CD4-positive, alpha-beta memory T cell (primary cell): ENCODE measurements around the gene RAB35. TPM values are rescaled to one million over a fixed set of nuclear protein-coding genes. Genes with fewer than 3 reads are reported as not detected.
A peak's percentile ranks its signal among the peaks of the same experiment; 100 is the strongest.

ENCODE experiments used
- CTCF ChIA-PET: fragments of 350-600 bp; sonication (Branson Sonifier 250); formaldehyde crosslinking; loops from one replicate; lab custom pipeline; 2021; ENCODE audit warnings: inconsistent platforms; ENCODE audit not compliant: partially characterized antibody; lab: Charles Lee
- POLR2A ChIA-PET: fragments of 350-600 bp; sonication (Branson Sonifier 250); formaldehyde crosslinking; loops from one replicate; lab custom pipeline; 2021; ENCODE audit not compliant: partially characterized antibody; lab: Charles Lee
- DNase-seq, 5 donors: peaks; one replicate each; pipeline versions ENCODE4 v3.0.0 to v3.0.0-alpha.2; 2020 to 2022; ENCODE audit warnings: mixed read lengths in 1 of 5
- H3K27ac ChIP-seq: one replicate; pipeline ENCODE4 v1.7.0; 2013; ENCODE audit warnings: low read depth, low read length
- H3K27me3 ChIP-seq: 2 replicates; pipeline ENCODE4 v1.7.0; 2013; ENCODE audit warnings: mild to moderate bottlenecking, low read length, moderate library complexity; ENCODE audit not compliant: insufficient read depth
- H3K36me3 ChIP-seq: 2 replicates; pipeline ENCODE4 v1.7.0; 2013; ENCODE audit warnings: mild to moderate bottlenecking, low read length, moderate library complexity; ENCODE audit not compliant: insufficient read depth
- H3K4me1 ChIP-seq: 2 replicates; pipeline ENCODE4 v1.7.0; 2013; ENCODE audit warnings: mild to moderate bottlenecking, low read length, moderate library complexity; ENCODE audit not compliant: insufficient read depth
- H3K4me3 ChIP-seq, 2 donors: one replicate each; pipeline ENCODE4 v1.7.0; 2013; ENCODE audit warnings: low read length in 2 of 2, mild to moderate bottlenecking in 1 of 2
- H3K9me3 ChIP-seq, 2 donors: one replicate each; pipeline ENCODE4 v1.7.0; 2013; ENCODE audit warnings: low read length in 2 of 2, control low read depth in 1 of 2; ENCODE audit not compliant: control insufficient read depth in 1 of 2
- H3K27ac Mint-ChIP-seq, 7 donors: one replicate each; pipeline ENCODE4 v1.8.0; 2020 to 2021; ENCODE audit warnings: mixed read lengths in 7 of 7, mild to moderate bottlenecking in 6 of 7, inconsistent platforms in 3 of 7, moderate library complexity in 3 of 7
- H3K27me3 Mint-ChIP-seq, 2 donors: one replicate each; pipeline ENCODE4 v1.8.0; 2020 to 2021; ENCODE audit warnings: mixed read lengths in 2 of 2
- H3K36me3 Mint-ChIP-seq, 2 donors: one replicate each; pipeline ENCODE4 v1.8.0; 2020 to 2021; ENCODE audit warnings: mixed read lengths in 2 of 2, inconsistent platforms in 1 of 2, mild to moderate bottlenecking in 1 of 2
- H3K4me1 Mint-ChIP-seq, 4 donors: one replicate each; pipeline ENCODE4 v1.8.0; 2020 to 2021; ENCODE audit warnings: mixed read lengths in 4 of 4, mild to moderate bottlenecking in 1 of 4
- H3K4me3 Mint-ChIP-seq, 8 donors: one replicate each; pipeline ENCODE4 v1.8.0; 2020 to 2021; ENCODE audit warnings: mixed read lengths in 8 of 8, mild to moderate bottlenecking in 7 of 8, moderate library complexity in 6 of 8, inconsistent platforms in 3 of 8
- H3K9me3 Mint-ChIP-seq, 8 donors: one replicate each; pipeline ENCODE4 v1.8.0; 2020 to 2021; ENCODE audit warnings: mixed read lengths in 8 of 8, mild to moderate bottlenecking in 5 of 8, inconsistent platforms in 3 of 8, moderate library complexity in 1 of 8
- intact Hi-C: fragments of 100-400 bp; cut with micrococcal nuclease; formaldehyde crosslinking; loops from one replicate; pipeline ENCODE4 v1.15.1; 2023
- polyA plus RNA-seq, 2 donors: library from polyadenylated mRNA; unstranded; fragments of 300-500 nt; fragmentation: Illumina TruSeq; gene quantifications; one replicate each; pipeline ENCODE4 v1.2.3, GENCODE V29; 2021
- total RNA-seq, 2 experiments: library from RNA; stranded (reverse); gene quantifications; one replicate each; pipeline ENCODE4 v1.2.3, GENCODE V29; 2021

Gene RAB35
- total RNA-seq = 10 to 100 TPM; 66.2 to 71.3 TPM
- 10 to 100 TPM; 12.4 to 24.7 TPM for polyA plus RNA-seq

DNA sequence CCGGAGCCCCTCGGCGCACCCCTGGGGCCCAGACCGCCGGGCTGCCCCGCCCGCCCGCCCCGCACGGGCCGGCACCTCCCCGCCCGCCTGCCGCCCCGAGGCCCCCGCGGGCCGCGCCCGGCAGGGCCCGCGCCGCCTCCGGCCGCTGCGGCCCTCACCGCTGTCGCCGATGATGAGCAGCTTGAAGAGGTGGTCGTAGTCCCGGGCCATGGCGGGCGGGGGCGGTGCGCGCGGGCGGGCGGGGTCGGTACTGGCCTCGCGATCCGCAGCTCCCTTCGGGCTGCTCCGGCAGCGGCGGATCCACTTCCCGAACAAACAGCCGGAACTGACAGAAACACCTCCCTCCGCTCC lies at the start of gene RAB35:
RAB35 (minus strand) TSS at position 313 of the 351 bp plus-strand sequence; CDS start at position 210, 103 bp downstream.
- POLR2A ChIA-PET = interaction anchor here (0.7 to 5.1 kb wide), 22 partner anchors 8 to 175 kb away, joined by 3 to 52 read pairs (median 6); partner anchors contain the start of genes BICDL1, GCN1, PXN and RNU4-1
- H3K27ac ChIP-seq = peak within 1 kb of the TSS; percentile 83
- peaks cover 5% of the 10 kb centered on the region for H3K36me3 ChIP-seq
- H3K4me1 ChIP-seq = peaks cover 84% of the 10 kb centered on the region
- H3K27ac Mint-ChIP-seq = peak within 1 kb of the TSS; percentile 85 to 99 (median 95)
- peaks cover 16 to 32% of the 10 kb centered on the region in 2 donors for H3K36me3 Mint-ChIP-seq
- CTCF ChIA-PET = interaction anchor here (0.9 to 2.5 kb wide), 4 partner anchors 10 to 149 kb away, joined by 3 to 11 read pairs (median 4); partner anchors contain the start of gene PXN
- no peaks in the 10 kb centered on the region for H3K27me3 Mint-ChIP-seq
- no peaks in the 10 kb centered on the region for H3K27me3 ChIP-seq
- DNase-seq = no peak
- H3K9me3 Mint-ChIP-seq = peaks cover 0 to 3% (median 0%) of the 10 kb centered on the region in 8 donors
- H3K4me1 Mint-ChIP-seq = peaks cover 56 to 88% (median 74%) of the 10 kb centered on the region in 4 donors
- no peaks in the 10 kb centered on the region for H3K9me3 ChIP-seq
- intact Hi-C loops = loop anchor here (1.0 to 5.0 kb wide), 3 partner anchors 29 to 1739 kb away; partner anchors contain the start of genes RPLP0 and SUDS3
- H3K4me3 Mint-ChIP-seq = peak within 1 kb of the TSS; percentile 93 to 98 (median 97)
- H3K4me3 ChIP-seq = peak within 1 kb of the TSS; percentile 75 to 89

- Histone ChIP-seq H3K27me3 (no peaks in the 10 kb centered on the region), H3K9me3 (no peaks in the 10 kb centered on the region), H3K4me1 (no peaks in the 10 kb centered on the region), H3K36me3 (peaks cover 65% of the 10 kb centered on the region), H3K4me3 (no peak overlapping the region), H3K27ac (no peak overlapping the region)
- H3K9me3 Mint-ChIP-seq = no peaks in the 10 kb centered on the region
- no peak overlapping the region for H3K4me3 Mint-ChIP-seq
- POLR2A ChIA-PET = no interaction called here
- H3K27me3 Mint-ChIP-seq = no peaks in the 10 kb centered on the region
- intact Hi-C loops = no loop called here
- peaks cover 44 to 64% of the 10 kb centered on the region in 2 donors for H3K36me3 Mint-ChIP-seq
- no peak for DNase-seq
- H3K27ac Mint-ChIP-seq = no peak overlapping the region
- CTCF ChIA-PET = no interaction called here
- no peaks in the 10 kb centered on the region for H3K4me1 Mint-ChIP-seq
These were observed 47.7 kb upstream of the RAB35 start for GRCh38 chr12:120164293-120164692.

DNA sequence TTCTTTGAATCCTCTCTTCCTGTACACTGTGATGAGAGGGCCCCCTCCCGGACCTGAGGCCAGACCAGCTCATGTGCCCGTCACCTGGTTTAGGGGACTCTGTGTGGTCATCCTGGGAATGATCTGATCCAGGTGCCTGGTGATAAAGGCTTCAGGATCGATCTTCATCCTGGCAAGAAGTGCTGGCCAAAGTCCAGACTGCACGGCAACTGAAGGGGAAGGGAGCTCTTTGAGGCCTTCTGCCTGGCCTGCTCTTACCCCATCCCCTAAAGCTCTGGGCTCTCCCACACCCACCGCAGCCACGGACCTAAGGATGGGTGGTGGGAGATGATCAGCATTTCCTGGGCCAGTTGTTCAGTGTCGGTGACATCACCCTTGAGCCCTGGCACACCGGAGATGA lies 46.2 kb upstream of the RAB35 start:
- Mint-ChIP-seq H3K27me3 (no peaks in the 10 kb centered on the region), H3K4me1 (no peaks in the 10 kb centered on the region), H3K4me3 (no peak overlapping the region), H3K9me3 (no peaks in the 10 kb centered on the region), H3K36me3 (peaks cover 42 to 62% of the 10 kb centered on the region in 2 donors), H3K27ac (no peak overlapping the region)
- H3K4me1 ChIP-seq = no peaks in the 10 kb centered on the region
- DNase-seq = no peak
- H3K27ac ChIP-seq = no peak overlapping the region
- peaks cover 66% of the 10 kb centered on the region for H3K36me3 ChIP-seq
- H3K9me3 ChIP-seq = no peaks in the 10 kb centered on the region
- CTCF ChIA-PET = no interaction called here
- intact Hi-C loops = no loop called here
- POLR2A ChIA-PET = no interaction called here
- no peaks in the 10 kb centered on the region for H3K27me3 ChIP-seq
- no peak overlapping the region for H3K4me3 ChIP-seq

- Histone ChIP-seq H3K9me3 (no peaks in the 10 kb centered on the region), H3K27ac (no peak overlapping the region), H3K36me3 (peaks cover 73% of the 10 kb centered on the region), H3K27me3 (no peaks in the 10 kb centered on the region), H3K4me1 (no peaks in the 10 kb centered on the region), H3K4me3 (no peak overlapping the region)
- no peaks in the 10 kb centered on the region for H3K27me3 Mint-ChIP-seq
- H3K36me3 Mint-ChIP-seq = peaks cover 49 to 69% of the 10 kb centered on the region in 2 donors
- no peaks in the 10 kb centered on the region for H3K4me1 Mint-ChIP-seq
- no peak for DNase-seq
- ChIA-PET POLR2A (no interaction called here), CTCF (no interaction called here)
- H3K27ac Mint-ChIP-seq = no peak overlapping the region
- H3K4me3 Mint-ChIP-seq = no peak overlapping the region
- H3K9me3 Mint-ChIP-seq = no peaks in the 10 kb centered on the region
- intact Hi-C loops = no loop called here
These were observed 45.3 kb upstream of the RAB35 start for GRCh38 chr12:120161852-120162251.

- Histone ChIP-seq H3K4me3 (no peak overlapping the region), H3K27ac (no peak overlapping the region), H3K36me3 (peaks cover 94% of the 10 kb centered on the region), H3K27me3 (no peaks in the 10 kb centered on the region), H3K9me3 (no peaks in the 10 kb centered on the region), H3K4me1 (no peaks in the 10 kb centered on the region)
- DNase-seq = no peak
- Mint-ChIP-seq H3K27me3 (no peaks in the 10 kb centered on the region), H3K27ac (peak overlapping the region in 2 of 7 donors; percentile 25 to 39), H3K4me1 (no peaks in the 10 kb centered on the region), H3K9me3 (no peaks in the 10 kb centered on the region), H3K36me3 (peaks cover 64 to 84% of the 10 kb centered on the region in 2 donors), H3K4me3 (no peak overlapping the region)
- intact Hi-C loops = no loop called here
- ChIA-PET POLR2A (no interaction called here), CTCF (interaction anchor here (1.0 kb wide), 1 partner anchor 187 kb away, joined by 3 read pairs; no protein-coding TSS in a partner anchor)
These were observed 43.1 kb upstream of the RAB35 start for GRCh38 chr12:120159509-120160237.

DNA sequence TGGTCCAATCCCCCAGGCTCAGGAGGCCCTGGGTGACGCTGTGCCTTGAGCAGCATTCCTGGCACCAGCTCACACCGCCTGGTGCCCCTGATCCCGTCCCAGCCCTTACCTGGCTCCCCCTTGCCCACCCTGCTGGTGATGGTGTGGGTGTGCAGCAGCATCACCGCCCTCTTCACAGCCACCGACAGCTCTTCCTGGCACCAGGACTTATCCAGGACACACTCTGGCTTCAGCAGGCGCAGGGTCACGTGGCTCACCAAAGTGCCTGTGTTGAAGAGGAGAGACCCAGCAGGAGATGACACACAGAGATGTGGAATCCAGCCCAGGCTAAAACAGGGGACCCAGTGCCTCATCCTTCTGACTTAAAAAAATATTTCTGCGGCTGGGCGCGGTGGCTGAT lies 41.8 kb upstream of the RAB35 start:
- CTCF ChIA-PET = no interaction called here
- POLR2A ChIA-PET = no interaction called here
- Histone ChIP-seq H3K27me3 (no peaks in the 10 kb centered on the region), H3K4me1 (no peaks in the 10 kb centered on the region), H3K9me3 (no peaks in the 10 kb centered on the region), H3K27ac (no peak overlapping the region), H3K36me3 (peaks cover 95% of the 10 kb centered on the region), H3K4me3 (no peak overlapping the region)
- Mint-ChIP-seq H3K4me3 (no peak overlapping the region), H3K27ac (no peak overlapping the region), H3K9me3 (no peaks in the 10 kb centered on the region), H3K27me3 (no peaks in the 10 kb centered on the region), H3K4me1 (no peaks in the 10 kb centered on the region), H3K36me3 (peaks cover 68 to 83% of the 10 kb centered on the region in 2 donors)
- no peak for DNase-seq
- intact Hi-C loops = no loop called here

GRCh38 chr12:120157678-120158077 lies 41.1 kb upstream of the RAB35 start:
- peak overlapping the region in 1 of 7 donors; percentile 76 for H3K27ac Mint-ChIP-seq
- H3K36me3 Mint-ChIP-seq = peaks cover 67 to 84% of the 10 kb centered on the region in 2 donors
- H3K27ac ChIP-seq = no peak overlapping the region
- CTCF ChIA-PET = no interaction called here
- H3K4me3 Mint-ChIP-seq = no peak overlapping the region
- H3K9me3 ChIP-seq = no peaks in the 10 kb centered on the region
- no peaks in the 10 kb centered on the region for H3K4me1 ChIP-seq
- DNase-seq = no peak
- no peaks in the 10 kb centered on the region for H3K27me3 Mint-ChIP-seq
- H3K4me1 Mint-ChIP-seq = no peaks in the 10 kb centered on the region
- intact Hi-C loops = no loop called here
- H3K27me3 ChIP-seq = no peaks in the 10 kb centered on the region
- H3K36me3 ChIP-seq = peaks cover 94% of the 10 kb centered on the region
- POLR2A ChIA-PET = no interaction called here
- H3K9me3 Mint-ChIP-seq = no peaks in the 10 kb centered on the region
- no peak overlapping the region for H3K4me3 ChIP-seq
